Omental fat pad (tissue), 4 donors: ENCODE data around the gene ANGPT4. TPM values are rescaled to one million over a fixed set of nuclear protein-coding genes. Genes with fewer than 3 reads are reported as not detected.

Experiments
- ATAC-seq: fragments of 150-250 bp; one replicate; pipeline ENCODE4 v1.9.1; 2016; ENCODE audit warnings: mild to moderate bottlenecking, moderate library complexity; ENCODE audit not compliant: low FRiP score
- DNase-seq: peaks from one replicate; pipeline ENCODE4 v3.0.0-alpha.2; 2019; ENCODE audit warnings: low spot score
- total RNA-seq, 4 donors: library from RNA; depleted of rRNA; stranded (reverse); fragments of >200 nt; gene quantifications; one replicate each; pipeline ENCODE4 v1.1.0, GENCODE V29; 2016
- TF ChIP-seq, protein P1 (sequence below), 3 donors: fragments of 450-650 bp; IDR thresholded peaks; one replicate each; pipeline ENCODE4 v1.5.1; 2016 to 2017; ENCODE audit warnings: antibody characterized with exemption in 3 of 3, mild to moderate bottlenecking in 3 of 3, moderate library complexity in 2 of 3

The ANGPT4 gene
- total RNA-seq, 4 donors from 2014 or later: 0.44 to 27.6 (median 3.4) TPM

- TF ChIP-seq, protein P1, sequence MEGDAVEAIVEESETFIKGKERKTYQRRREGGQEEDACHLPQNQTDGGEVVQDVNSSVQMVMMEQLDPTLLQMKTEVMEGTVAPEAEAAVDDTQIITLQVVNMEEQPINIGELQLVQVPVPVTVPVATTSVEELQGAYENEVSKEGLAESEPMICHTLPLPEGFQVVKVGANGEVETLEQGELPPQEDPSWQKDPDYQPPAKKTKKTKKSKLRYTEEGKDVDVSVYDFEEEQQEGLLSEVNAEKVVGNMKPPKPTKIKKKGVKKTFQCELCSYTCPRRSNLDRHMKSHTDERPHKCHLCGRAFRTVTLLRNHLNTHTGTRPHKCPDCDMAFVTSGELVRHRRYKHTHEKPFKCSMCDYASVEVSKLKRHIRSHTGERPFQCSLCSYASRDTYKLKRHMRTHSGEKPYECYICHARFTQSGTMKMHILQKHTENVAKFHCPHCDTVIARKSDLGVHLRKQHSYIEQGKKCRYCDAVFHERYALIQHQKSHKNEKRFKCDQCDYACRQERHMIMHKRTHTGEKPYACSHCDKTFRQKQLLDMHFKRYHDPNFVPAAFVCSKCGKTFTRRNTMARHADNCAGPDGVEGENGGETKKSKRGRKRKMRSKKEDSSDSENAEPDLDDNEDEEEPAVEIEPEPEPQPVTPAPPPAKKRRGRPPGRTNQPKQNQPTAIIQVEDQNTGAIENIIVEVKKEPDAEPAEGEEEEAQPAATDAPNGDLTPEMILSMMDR (IDR thresholded peaks at IDR 0.05): no peak
- no peak for DNase-seq
- no peak for ATAC-seq
These were observed 69.2 kb downstream of the ANGPT4 start for GRCh38 chr20:846894-847278.

GRCh38 chr20:845941-846893 is 69.9 kb downstream of the ANGPT4 start:
- ATAC-seq (no peak), DNase-seq (no peak)
- TF ChIP-seq, protein P1 (IDR thresholded peaks at IDR 0.05): no peak

GRCh38 chr20:845226-845868 is 70.8 kb downstream of the ANGPT4 start:
- no peak for ATAC-seq
- TF ChIP-seq, protein P1 (IDR thresholded peaks at IDR 0.05): no peak
- no peak for DNase-seq

- ATAC-seq (peak; percentile 91), DNase-seq (peak; percentile 87)
- TF ChIP-seq, protein P1 (IDR thresholded peaks at IDR 0.05): no peak
These were observed 71.5 kb downstream of the ANGPT4 start for GRCh38 chr20:844473-845225.

DNA sequence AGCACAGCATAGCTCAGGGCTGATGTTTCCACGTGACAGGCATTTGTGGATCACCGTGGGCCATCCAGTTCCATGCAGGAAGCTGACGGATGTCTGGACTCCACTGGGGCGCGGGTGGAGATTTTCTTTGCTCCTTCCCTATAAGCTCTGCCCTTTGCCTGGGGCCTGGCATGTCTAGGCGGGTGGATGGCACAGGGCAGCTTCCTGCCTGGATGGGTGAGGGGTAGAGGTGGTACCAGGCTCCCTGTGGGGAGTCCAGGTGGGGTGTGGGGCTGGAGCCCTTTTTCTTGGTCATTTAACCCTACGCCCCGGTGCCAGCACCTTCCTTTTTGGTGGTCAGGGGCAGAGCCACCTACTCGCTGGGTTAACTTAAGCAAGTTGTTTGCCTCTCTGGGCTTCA is 72.2 kb downstream of the ANGPT4 start:
- DNase-seq: no peak

GRCh38 chr20:842547-842940 is 73.6 kb downstream of the ANGPT4 start:
- TF ChIP-seq, protein P1 (IDR thresholded peaks at IDR 0.05): no peak
- no peak for DNase-seq
- ATAC-seq: no peak

More for the DNA sequence above, 72.2 kb downstream of the ANGPT4 start:
- TF ChIP-seq, protein P1 (IDR thresholded peaks at IDR 0.05): no peak
- ATAC-seq: no peak
